WTC11 (cell line): ENCODE measurements around the gene HDAC1. TPM values are rescaled to one million over a fixed set of nuclear protein-coding genes. Genes with fewer than 3 reads are reported as not detected.
"Not testable (repeated sequence)": the region's sequence is repeated elsewhere in the genome, so short reads cannot be mapped to it uniquely, and the experiment has no call there.

Experiments used
- ATAC-seq: fragments of 200-7000 bp; cut with Tn5 transposase; 2 replicates; pipeline ENCODE4 v1.10.0; 2021; ENCODE audit warnings: mild to moderate bottlenecking, moderate library complexity
- CTCF ChIA-PET: fragments of 300-600 bp; sonication (Branson Sonifier 250); formaldehyde crosslinking; loops from one replicate; lab custom pipeline; 2021; ENCODE audit warnings: antibody characterized with exemption; lab: Charles Lee
- POLR2A ChIA-PET: fragments of 350-600 bp; sonication (Branson Sonifier 250); formaldehyde crosslinking; loops from one replicate; lab custom pipeline; 2021; ENCODE audit warnings: antibody characterized with exemption; lab: Charles Lee
- DNase-seq: peaks from one replicate; pipeline ENCODE4 v3.0.0; 2021; ENCODE audit warnings: low spot score
- H3K27ac Mint-ChIP-seq: 2 replicates; pipeline ENCODE4 v1.8.0; 2021; ENCODE audit warnings: mixed read lengths
- H3K27me3 Mint-ChIP-seq: 2 replicates; pipeline ENCODE4 v1.8.0; 2021; ENCODE audit warnings: low read depth, mild to moderate bottlenecking, moderate library complexity, mixed read lengths
- H3K36me3 Mint-ChIP-seq: 2 replicates; pipeline ENCODE4 v1.8.0; 2021; ENCODE audit warnings: mixed read lengths
- H3K4me1 Mint-ChIP-seq: 2 replicates; pipeline ENCODE4 v1.8.0; 2022; ENCODE audit warnings: mixed read lengths
- H3K4me3 Mint-ChIP-seq: 2 replicates; pipeline ENCODE4 v1.8.0; 2021; ENCODE audit warnings: mild to moderate bottlenecking, moderate library complexity, mixed read lengths
- H3K9me3 Mint-ChIP-seq: 2 replicates; pipeline ENCODE4 v1.8.0; 2021; ENCODE audit warnings: mixed read lengths
- CBFB ChIP-seq: sonication (generic); formaldehyde crosslinking; IDR thresholded peaks from 2 replicates; pipeline ENCODE4 v1.8.1; 2022; ENCODE audit warnings: mild to moderate bottlenecking, low read depth, missing genetic modification reagents
- ESRRA ChIP-seq: sonication (generic); formaldehyde crosslinking; IDR thresholded peaks from 2 replicates; pipeline ENCODE4 v1.8.1; 2022; ENCODE audit warnings: mild to moderate bottlenecking, missing genetic modification reagents, borderline replicate concordance
- FOXJ3 ChIP-seq: sonication (generic); formaldehyde crosslinking; IDR thresholded peaks from 2 replicates; pipeline ENCODE4 v1.9.0; 2021; ENCODE audit warnings: missing genetic modification reagents, mild to moderate bottlenecking, borderline replicate concordance
- FOXP1 ChIP-seq: sonication (generic); formaldehyde crosslinking; IDR thresholded peaks from 2 replicates; pipeline ENCODE4 v1.8.0; 2022; ENCODE audit warnings: missing genetic modification reagents, mild to moderate bottlenecking, moderate library complexity, borderline replicate concordance
- GABPB1 ChIP-seq: sonication (generic); formaldehyde crosslinking; IDR thresholded peaks from 2 replicates; pipeline ENCODE4 v1.8.1; 2023; ENCODE audit warnings: mild to moderate bottlenecking, missing genetic modification reagents
- GTF2I ChIP-seq: fragments of 250-450 bp; sonication (Bioruptor Pico); conservative IDR thresholded peaks from 2 replicates; pipeline ENCODE4 v1.4.0; 2021; ENCODE audit warnings: mild to moderate bottlenecking
- MXD4 ChIP-seq: fragments of 250-450 bp; sonication (Bioruptor Pico); IDR thresholded peaks from 2 replicates; pipeline ENCODE4 v1.8.0; 2021; ENCODE audit warnings: mild to moderate bottlenecking, moderate library complexity, borderline replicate concordance
- MYBL2 ChIP-seq: sonication (generic); formaldehyde crosslinking; IDR thresholded peaks from 2 replicates; pipeline ENCODE4 v1.8.1; 2023; ENCODE audit warnings: mild to moderate bottlenecking, moderate library complexity, missing genetic modification reagents
- NFYB ChIP-seq: sonication (generic); formaldehyde crosslinking; conservative IDR thresholded peaks from 2 replicates; pipeline ENCODE4 v1.8.0; 2022; ENCODE audit warnings: low read depth, missing genetic modification reagents
- NR3C1 ChIP-seq: sonication (generic); formaldehyde crosslinking; conservative IDR thresholded peaks from 2 replicates; pipeline ENCODE4 v1.8.1; 2023; ENCODE audit warnings: low read depth, mild to moderate bottlenecking, missing genetic modification reagents
- PRRX2 ChIP-seq: fragments of 250-450 bp; sonication (Bioruptor Pico); IDR thresholded peaks from 2 replicates; pipeline ENCODE4 v1.8.0; 2021; ENCODE audit warnings: mild to moderate bottlenecking
- RELA ChIP-seq: sonication (generic); formaldehyde crosslinking; IDR thresholded peaks from 2 replicates; pipeline ENCODE4 v1.8.1; 2022; ENCODE audit warnings: missing genetic modification reagents, mild to moderate bottlenecking, borderline replicate concordance
- SMAD4 ChIP-seq: sonication (generic); formaldehyde crosslinking; IDR thresholded peaks from 2 replicates; pipeline ENCODE4 v1.8.0; 2022; ENCODE audit warnings: mild to moderate bottlenecking, missing genetic modification reagents
- ZNF232 ChIP-seq: sonication (generic); formaldehyde crosslinking; IDR thresholded peaks from 2 replicates; pipeline ENCODE4 v1.8.0; 2022; ENCODE audit warnings: mild to moderate bottlenecking, missing genetic modification reagents
- total RNA-seq: library from RNA; stranded (reverse); gene quantifications from 3 replicates; pipeline ENCODE4 v1.2.3, GENCODE V29; 2021
- TF ChIP-seq, protein P1 (sequence below): sonication (generic); formaldehyde crosslinking; IDR thresholded peaks from 2 replicates; pipeline ENCODE4 v1.8.1; 2023; ENCODE audit warnings: mild to moderate bottlenecking, moderate library complexity, missing genetic modification reagents
- TF ChIP-seq, protein P2 (sequence below): fragments of 250-450 bp; sonication (Bioruptor Pico); IDR thresholded peaks from 2 replicates; pipeline ENCODE4 v1.9.0; 2021; ENCODE audit warnings: mild to moderate bottlenecking
- TF ChIP-seq, protein P3 (sequence below): fragments of 250-450 bp; sonication (Bioruptor Pico); conservative IDR thresholded peaks from 2 replicates; pipeline ENCODE4 v1.9.0; 2021; ENCODE audit warnings: mild to moderate bottlenecking
- TF ChIP-seq, protein P4 (sequence below): fragments of 250-450 bp; sonication (Bioruptor Pico); IDR thresholded peaks from 2 replicates; pipeline ENCODE4 v2.1.2; 2022; ENCODE audit warnings: mild to moderate bottlenecking, moderate library complexity
- TF ChIP-seq, protein P5 (sequence below): sonication (generic); formaldehyde crosslinking; IDR thresholded peaks from 2 replicates; pipeline ENCODE4 v1.8.0; 2023; ENCODE audit warnings: missing genetic modification reagents
- TF ChIP-seq, protein P6 (sequence below): sonication (generic); formaldehyde crosslinking; conservative IDR thresholded peaks from 2 replicates; pipeline ENCODE4 v1.8.1; 2022; ENCODE audit warnings: mild to moderate bottlenecking, missing genetic modification reagents

Gene HDAC1
- total RNA-seq, 1 experiment from 2014 or later = 108 TPM

DNA sequence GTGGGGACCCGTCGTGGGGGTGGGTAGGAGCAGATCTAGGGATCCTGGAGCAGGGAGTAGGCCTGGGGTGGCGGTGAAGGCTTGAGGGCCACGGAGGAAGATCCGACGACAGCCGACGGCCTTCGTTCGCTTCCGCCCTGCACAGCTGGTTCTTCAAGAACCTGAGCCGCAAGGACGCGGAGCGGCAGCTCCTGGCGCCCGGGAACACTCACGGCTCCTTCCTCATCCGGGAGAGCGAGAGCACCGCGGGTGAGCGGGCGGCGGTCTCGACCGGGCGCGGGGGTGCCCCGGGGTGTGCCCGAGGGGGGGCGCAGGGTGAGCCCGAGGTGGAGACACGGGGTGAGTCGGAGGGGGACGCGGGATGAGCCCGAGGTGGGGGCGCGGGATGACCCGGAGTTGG, 16.5 kb upstream of the HDAC1 start (continued):
- TF ChIP-seq, protein P1, sequence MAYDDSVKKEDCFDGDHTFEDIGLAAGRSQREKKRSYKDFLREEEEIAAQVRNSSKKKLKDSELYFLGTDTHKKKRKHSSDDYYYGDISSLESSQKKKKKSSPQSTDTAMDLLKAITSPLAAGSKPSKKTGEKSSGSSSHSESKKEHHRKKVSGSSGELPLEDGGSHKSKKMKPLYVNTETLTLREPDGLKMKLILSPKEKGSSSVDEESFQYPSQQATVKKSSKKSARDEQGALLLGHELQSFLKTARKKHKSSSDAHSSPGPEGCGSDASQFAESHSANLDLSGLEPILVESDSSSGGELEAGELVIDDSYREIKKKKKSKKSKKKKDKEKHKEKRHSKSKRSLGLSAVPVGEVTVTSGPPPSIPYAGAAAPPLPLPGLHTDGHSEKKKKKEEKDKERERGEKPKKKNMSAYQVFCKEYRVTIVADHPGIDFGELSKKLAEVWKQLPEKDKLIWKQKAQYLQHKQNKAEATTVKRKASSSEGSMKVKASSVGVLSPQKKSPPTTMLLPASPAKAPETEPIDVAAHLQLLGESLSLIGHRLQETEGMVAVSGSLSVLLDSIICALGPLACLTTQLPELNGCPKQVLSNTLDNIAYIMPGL (CRISPR knock-in tag) = no peak
- TF ChIP-seq MXD4 (CRISPR knock-in tag) (no peak), ESRRA (CRISPR knock-in tag) (no peak), SMAD4 (CRISPR knock-in tag) (no peak), ZNF232 (CRISPR knock-in tag) (no peak)
- TF ChIP-seq, protein P2, sequence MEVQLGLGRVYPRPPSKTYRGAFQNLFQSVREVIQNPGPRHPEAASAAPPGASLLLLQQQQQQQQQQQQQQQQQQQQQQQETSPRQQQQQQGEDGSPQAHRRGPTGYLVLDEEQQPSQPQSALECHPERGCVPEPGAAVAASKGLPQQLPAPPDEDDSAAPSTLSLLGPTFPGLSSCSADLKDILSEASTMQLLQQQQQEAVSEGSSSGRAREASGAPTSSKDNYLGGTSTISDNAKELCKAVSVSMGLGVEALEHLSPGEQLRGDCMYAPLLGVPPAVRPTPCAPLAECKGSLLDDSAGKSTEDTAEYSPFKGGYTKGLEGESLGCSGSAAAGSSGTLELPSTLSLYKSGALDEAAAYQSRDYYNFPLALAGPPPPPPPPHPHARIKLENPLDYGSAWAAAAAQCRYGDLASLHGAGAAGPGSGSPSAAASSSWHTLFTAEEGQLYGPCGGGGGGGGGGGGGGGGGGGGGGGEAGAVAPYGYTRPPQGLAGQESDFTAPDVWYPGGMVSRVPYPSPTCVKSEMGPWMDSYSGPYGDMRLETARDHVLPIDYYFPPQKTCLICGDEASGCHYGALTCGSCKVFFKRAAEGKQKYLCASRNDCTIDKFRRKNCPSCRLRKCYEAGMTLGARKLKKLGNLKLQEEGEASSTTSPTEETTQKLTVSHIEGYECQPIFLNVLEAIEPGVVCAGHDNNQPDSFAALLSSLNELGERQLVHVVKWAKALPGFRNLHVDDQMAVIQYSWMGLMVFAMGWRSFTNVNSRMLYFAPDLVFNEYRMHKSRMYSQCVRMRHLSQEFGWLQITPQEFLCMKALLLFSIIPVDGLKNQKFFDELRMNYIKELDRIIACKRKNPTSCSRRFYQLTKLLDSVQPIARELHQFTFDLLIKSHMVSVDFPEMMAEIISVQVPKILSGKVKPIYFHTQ (CRISPR knock-in tag) = no peak

DNA sequence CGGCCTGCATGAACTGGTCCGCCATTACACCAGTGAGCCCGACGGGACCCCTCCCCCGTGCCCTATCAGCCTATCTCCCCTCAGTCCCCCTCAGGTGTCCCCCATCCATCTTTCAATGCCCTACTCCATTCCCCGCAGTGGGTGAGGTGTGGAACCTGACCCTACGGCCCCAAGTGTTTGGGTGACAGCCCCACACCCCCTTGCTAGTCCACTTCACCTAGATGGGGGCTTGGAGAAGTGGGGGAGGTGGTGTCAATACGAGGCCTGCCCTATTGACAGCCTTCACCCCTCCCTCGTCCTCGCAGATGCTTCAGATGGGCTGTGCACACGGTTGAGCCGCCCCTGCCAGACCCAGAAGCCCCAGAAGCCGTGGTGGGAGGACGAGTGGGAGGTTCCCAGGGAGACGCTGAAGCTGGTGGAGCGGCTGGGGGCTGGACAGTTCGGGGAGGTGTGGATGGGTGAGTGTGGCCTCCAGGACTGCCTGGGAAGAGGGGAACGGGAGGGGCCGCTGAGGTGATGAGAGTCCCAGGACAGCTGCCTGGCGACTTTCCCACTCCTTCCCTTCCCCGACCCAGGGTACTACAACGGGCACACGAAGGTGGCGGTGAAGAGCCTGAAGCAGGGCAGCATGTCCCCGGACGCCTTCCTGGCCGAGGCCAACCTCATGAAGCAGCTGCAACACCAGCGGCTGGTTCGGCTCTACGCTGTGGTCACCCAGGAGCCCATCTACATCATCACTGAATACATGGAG, 15.7 kb upstream of the HDAC1 start:
- H3K27ac Mint-ChIP-seq = no peak overlapping the region
- no peaks in the 10 kb centered on the region for H3K9me3 Mint-ChIP-seq
- H3K4me1 Mint-ChIP-seq = peaks cover 38% of the 10 kb centered on the region
- no peak for DNase-seq
- ATAC-seq = no peak
- peaks cover 25% of the 10 kb centered on the region for H3K36me3 Mint-ChIP-seq
- ChIA-PET CTCF (interaction anchor here (0.6 to 4.0 kb wide), 5 partner anchors 35 to 72 kb away, joined by 3 to 17 read pairs (median 3); no protein-coding TSS in a partner anchor), POLR2A (interaction anchor here (1.1 to 2.8 kb wide), 3 partner anchors 18 to 36 kb away, joined by 7 to 16 read pairs (median 16); no protein-coding TSS in a partner anchor)
- peak overlapping the region; percentile 37; the same call in 1 of the 2 replicates for H3K4me3 Mint-ChIP-seq
- no peak for TF ChIP-seq GTF2I (CRISPR knock-in tag)
- TF ChIP-seq FOXJ3 (CRISPR knock-in tag) = no peak
- TF ChIP-seq GABPB1 = no peak
- TF ChIP-seq, protein P3, sequence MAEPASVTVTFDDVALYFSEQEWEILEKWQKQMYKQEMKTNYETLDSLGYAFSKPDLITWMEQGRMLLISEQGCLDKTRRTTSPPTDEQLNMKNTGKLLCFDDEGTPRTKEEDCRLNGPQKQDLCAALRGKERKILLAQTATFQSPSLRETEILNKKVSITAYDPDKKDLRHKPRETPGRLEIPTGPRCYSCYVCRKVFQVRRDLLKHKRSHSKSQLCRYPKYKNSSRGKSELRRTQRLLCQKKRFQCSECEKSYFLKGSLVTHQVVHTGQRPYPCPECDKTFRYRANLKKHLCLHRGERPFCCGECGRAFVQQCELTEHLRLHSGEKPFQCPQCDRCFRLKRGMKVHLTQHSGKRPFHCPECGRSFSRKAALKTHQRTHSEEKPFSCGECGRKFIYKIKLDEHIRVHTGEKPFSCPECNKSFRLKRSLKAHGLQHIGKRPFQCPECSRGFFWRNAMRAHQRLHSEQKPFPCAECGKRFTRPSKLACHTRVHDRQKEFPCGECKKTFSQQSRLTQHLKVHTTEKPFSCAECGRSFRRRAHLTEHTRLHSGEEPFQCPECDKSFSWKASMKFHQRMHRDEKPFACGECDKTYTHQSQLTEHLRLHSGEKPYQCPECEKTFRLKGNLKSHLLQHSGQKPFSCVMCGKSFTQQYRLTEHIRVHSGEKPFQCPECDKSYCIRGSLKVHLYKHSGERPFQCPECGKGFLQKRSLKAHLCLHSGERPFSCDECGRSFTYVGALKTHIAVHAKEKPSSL (CRISPR knock-in tag) = no peak
- TF ChIP-seq ESRRA (CRISPR knock-in tag) = no peak
- no peaks in the 10 kb centered on the region for H3K27me3 Mint-ChIP-seq

DNA sequence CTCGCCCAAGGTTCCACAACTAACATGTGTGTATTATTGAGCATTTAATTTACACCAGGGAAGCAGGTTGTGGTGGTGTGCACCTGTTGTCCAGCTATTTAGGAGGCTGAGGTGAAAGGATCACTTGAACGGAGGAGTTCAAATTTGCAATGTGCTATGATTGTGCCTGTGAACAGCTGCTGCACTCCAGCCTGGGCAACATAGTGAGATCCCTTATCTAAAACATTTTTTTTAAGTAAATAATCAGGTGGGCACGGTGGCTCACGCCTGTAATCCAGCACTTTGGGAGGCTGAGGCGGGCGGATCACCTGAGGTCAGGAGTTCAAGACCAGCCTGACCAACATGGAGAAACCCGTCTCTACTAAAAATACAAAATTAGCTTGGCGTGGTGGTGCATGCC, 7.1 kb upstream of the HDAC1 start:
- H3K9me3 Mint-ChIP-seq, DNase-seq, H3K27me3 Mint-ChIP-seq, ATAC-seq, H3K27ac Mint-ChIP-seq, H3K4me3 Mint-ChIP-seq, POLR2A ChIA-PET, H3K4me1 Mint-ChIP-seq: not testable (repeated sequence)
- H3K36me3 Mint-ChIP-seq = peaks cover 20% of the 10 kb centered on the region
- CTCF ChIA-PET = interaction anchor here (1.0 kb wide), 1 partner anchor 67 kb away, joined by 5 read pairs; no protein-coding TSS in a partner anchor

DNA sequence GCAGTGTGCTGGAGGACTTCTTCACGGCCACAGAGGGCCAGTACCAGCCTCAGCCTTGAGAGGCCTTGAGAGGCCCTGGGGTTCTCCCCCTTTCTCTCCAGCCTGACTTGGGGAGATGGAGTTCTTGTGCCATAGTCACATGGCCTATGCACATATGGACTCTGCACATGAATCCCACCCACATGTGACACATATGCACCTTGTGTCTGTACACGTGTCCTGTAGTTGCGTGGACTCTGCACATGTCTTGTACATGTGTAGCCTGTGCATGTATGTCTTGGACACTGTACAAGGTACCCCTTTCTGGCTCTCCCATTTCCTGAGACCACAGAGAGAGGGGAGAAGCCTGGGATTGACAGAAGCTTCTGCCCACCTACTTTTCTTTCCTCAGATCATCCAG, 6.2 kb upstream of the HDAC1 start:
- Mint-ChIP-seq H3K4me3 (no peak overlapping the region), H3K27me3 (no peaks in the 10 kb centered on the region), H3K27ac (no peak overlapping the region), H3K4me1 (peaks cover 3% of the 10 kb centered on the region; the same call in 1 of the 2 replicates), H3K36me3 (peaks cover 16% of the 10 kb centered on the region), H3K9me3 (no peaks in the 10 kb centered on the region)
- no peak for ATAC-seq
- POLR2A ChIA-PET = no interaction called here
- CTCF ChIA-PET = no interaction called here
- no peak for DNase-seq
- TF ChIP-seq FOXP1 (no peak), FOXJ3 (CRISPR knock-in tag) (no peak), RELA (no peak), GTF2I (CRISPR knock-in tag) (no peak), PRRX2 (CRISPR knock-in tag) (no peak), NR3C1 (CRISPR knock-in tag) (no peak), NFYB (CRISPR knock-in tag) (no peak), CBFB (no peak), MYBL2 (CRISPR knock-in tag) (no peak)
- TF ChIP-seq, protein P4, sequence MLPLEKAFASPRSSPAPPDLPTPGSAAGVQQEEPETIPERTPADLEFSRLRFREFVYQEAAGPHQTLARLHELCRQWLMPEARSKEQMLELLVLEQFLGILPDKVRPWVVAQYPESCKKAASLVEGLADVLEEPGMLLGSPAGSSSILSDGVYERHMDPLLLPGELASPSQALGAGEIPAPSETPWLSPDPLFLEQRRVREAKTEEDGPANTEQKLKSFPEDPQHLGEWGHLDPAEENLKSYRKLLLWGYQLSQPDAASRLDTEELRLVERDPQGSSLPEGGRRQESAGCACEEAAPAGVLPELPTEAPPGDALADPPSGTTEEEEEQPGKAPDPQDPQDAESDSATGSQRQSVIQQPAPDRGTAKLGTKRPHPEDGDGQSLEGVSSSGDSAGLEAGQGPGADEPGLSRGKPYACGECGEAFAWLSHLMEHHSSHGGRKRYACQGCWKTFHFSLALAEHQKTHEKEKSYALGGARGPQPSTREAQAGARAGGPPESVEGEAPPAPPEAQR (CRISPR knock-in tag) = no peak
- TF ChIP-seq, protein P5, sequence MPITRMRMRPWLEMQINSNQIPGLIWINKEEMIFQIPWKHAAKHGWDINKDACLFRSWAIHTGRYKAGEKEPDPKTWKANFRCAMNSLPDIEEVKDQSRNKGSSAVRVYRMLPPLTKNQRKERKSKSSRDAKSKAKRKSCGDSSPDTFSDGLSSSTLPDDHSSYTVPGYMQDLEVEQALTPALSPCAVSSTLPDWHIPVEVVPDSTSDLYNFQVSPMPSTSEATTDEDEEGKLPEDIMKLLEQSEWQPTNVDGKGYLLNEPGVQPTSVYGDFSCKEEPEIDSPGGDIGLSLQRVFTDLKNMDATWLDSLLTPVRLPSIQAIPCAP (CRISPR knock-in tag) = no peak
- TF ChIP-seq, protein P6, sequence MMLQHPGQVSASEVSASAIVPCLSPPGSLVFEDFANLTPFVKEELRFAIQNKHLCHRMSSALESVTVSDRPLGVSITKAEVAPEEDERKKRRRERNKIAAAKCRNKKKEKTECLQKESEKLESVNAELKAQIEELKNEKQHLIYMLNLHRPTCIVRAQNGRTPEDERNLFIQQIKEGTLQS (CRISPR knock-in tag) = no peak
